ENCODE data around the gene CMPK1. TPM values are rescaled to one million over a fixed set of nuclear protein-coding genes. Genes with fewer than 3 reads are reported as not detected.

The CMPK1 gene
- total and polyA plus RNA-seq, 12 donors, result 41.4 to 81.5 (median 74.7) TPM

GRCh38 chr1:47382399-47382983 lies 48.9 kb downstream of the CMPK1 start:
- no peak overlapping the region for H3K27ac ChIP-seq
- no peak overlapping the region for H3K4me3 ChIP-seq
- intact Hi-C loops (cut with DNase I), result no loop called here
- ATAC-seq, result no peak
- no peak for TF ChIP-seq CTCF (IDR thresholded peaks at IDR 0.05)
- H3K9me3 ChIP-seq, result no peaks in the 10 kb centered on the region
- DNase-seq, result no peak
- H3K27me3 ChIP-seq, result no peaks in the 10 kb centered on the region
- peaks cover 0 to 9% (median 0%) of the 10 kb centered on the region in 9 donors for H3K4me1 ChIP-seq
- 83 to 94% methylated on average over 3 of the region's 3 CpGs for WGBS, 2 donors
- peaks cover 0 to 58% (median 6%) of the 10 kb centered on the region in 9 donors for H3K36me3 ChIP-seq

- DNase-seq (no peak), ATAC-seq (no peak)
- Histone ChIP-seq H3K4me1 (peaks cover 0 to 10% (median 0%) of the 10 kb centered on the region in 9 donors), H3K27ac (no peak overlapping the region), H3K4me3 (no peak overlapping the region), H3K27me3 (no peaks in the 10 kb centered on the region), H3K36me3 (peaks cover 0 to 43% (median 6%) of the 10 kb centered on the region in 9 donors), H3K9me3 (no peaks in the 10 kb centered on the region)
- 81 to 93% methylated on average over 3 of the region's 3 CpGs for WGBS, 2 donors
- intact Hi-C loops (cut with DNase I), result no loop called here
- TF ChIP-seq CTCF (IDR thresholded peaks at IDR 0.05), result no peak
Measured at GRCh38 chr1:47384083-47384482, 50.5 kb downstream of the CMPK1 start.

GRCh38 chr1:47385020-47385419 lies 51.4 kb downstream of the CMPK1 start:
- H3K27me3 ChIP-seq, result no peaks in the 10 kb centered on the region
- no peak overlapping the region for H3K27ac ChIP-seq
- H3K4me1 ChIP-seq, result peaks cover 0 to 10% (median 0%) of the 10 kb centered on the region in 9 donors
- DNase-seq (no peak), ATAC-seq (no peak)
- intact Hi-C loops (cut with DNase I), result loop anchor here in 2 of 10 donors (5.0 kb wide), 1 partner anchor 327 kb away; no protein-coding TSS in a partner anchor
- no peak overlapping the region for H3K4me3 ChIP-seq
- no peaks in the 10 kb centered on the region for H3K9me3 ChIP-seq
- H3K36me3 ChIP-seq, result peaks cover 0 to 34% (median 6%) of the 10 kb centered on the region in 9 donors
- no peak for TF ChIP-seq CTCF (IDR thresholded peaks at IDR 0.05)
- 85 to 91% methylated on average over 6 of the region's 6 CpGs for WGBS, 2 donors

GRCh38 chr1:47386268-47386667 lies 52.7 kb downstream of the CMPK1 start:
- WGBS, 2 donors, result 96 to 98% methylated on average over 5 of the region's 5 CpGs
- intact Hi-C loops (cut with DNase I), result loop anchor here in 2 of 10 donors (5.0 kb wide), 1 partner anchor 326 kb away; no protein-coding TSS in a partner anchor
- no peak for TF ChIP-seq CTCF (IDR thresholded peaks at IDR 0.05)
- ATAC-seq (no peak), DNase-seq (no peak)
- H3K36me3 ChIP-seq, result peaks cover 0 to 23% (median 0%) of the 10 kb centered on the region in 9 donors
- H3K9me3 ChIP-seq, result no peaks in the 10 kb centered on the region
- H3K27ac ChIP-seq, result no peak overlapping the region
- peaks cover 0 to 10% (median 0%) of the 10 kb centered on the region in 9 donors for H3K4me1 ChIP-seq
- no peak overlapping the region for H3K4me3 ChIP-seq
- peaks cover 0 to 4% (median 0%) of the 10 kb centered on the region in 7 donors for H3K27me3 ChIP-seq

Data from heart right ventricle (tissue), 16 donors.